A673 (cell line): ENCODE data around the gene SOX11. TPM values are rescaled to one million over a fixed set of nuclear protein-coding genes. Genes with fewer than 3 reads are reported as not detected.

ENCODE experiments used
- BruUV-seq: library from RNA; stranded (reverse); fragments of 400-500 nt; replicated peaks from 2 replicates; lab custom pipeline; 2021; lab: Mats Ljungman, UMichigan
- CTCF ChIA-PET: fragments of 300-600 bp; sonication (Branson Sonifier 250); formaldehyde crosslinking; loops from one replicate; lab custom pipeline; 2022; ENCODE audit warnings: antibody characterized with exemption; lab: Charles Lee
- POLR2A ChIA-PET: fragments of 300-600 bp; sonication (Branson Sonifier 250); formaldehyde crosslinking; loops from one replicate; lab custom pipeline; 2022; ENCODE audit warnings: antibody characterized with exemption; ENCODE audit not compliant: low non-redundant PET; lab: Charles Lee
- DNase-seq: peaks from one replicate; pipeline ENCODE4 v3.0.0-alpha.2; 2015; ENCODE audit warnings: low spot score
- H3K27ac ChIP-seq: fragments of 200-600 bp; sonication (generic); 2 replicates; pipeline ENCODE4 v1.5.1; 2016; ENCODE audit warnings: mixed run types, low read depth, mild to moderate bottlenecking, mixed read lengths, antibody characterized with exemption, low read length; ENCODE audit not compliant: poor library complexity, severe bottlenecking
- H3K27me3 ChIP-seq: fragments of 200-600 bp; sonication (generic); replicated peaks from 2 replicates; pipeline ENCODE4 v1.6.1; 2017; ENCODE audit warnings: mixed run types, low read depth, mild to moderate bottlenecking, mixed read lengths, antibody characterized with exemption, low read length; ENCODE audit not compliant: insufficient read depth, poor library complexity
- H3K36me3 ChIP-seq: fragments of 200-600 bp; sonication (generic); 2 replicates; pipeline ENCODE4 v1.6.1; 2016; ENCODE audit warnings: mixed run types, mild to moderate bottlenecking, mixed read lengths, antibody characterized with exemption, low read length; ENCODE audit not compliant: insufficient read depth, poor library complexity, severe bottlenecking
- H3K4me1 ChIP-seq: fragments of 200-600 bp; sonication (generic); 2 replicates; pipeline ENCODE4 v1.6.1; 2017; ENCODE audit warnings: mixed run types, mild to moderate bottlenecking, mixed read lengths, antibody characterized with exemption, low read length; ENCODE audit not compliant: insufficient read depth, poor library complexity, severe bottlenecking
- H3K4me3 ChIP-seq: fragments of 200-600 bp; sonication (generic); 2 replicates; pipeline ENCODE4 v1.5.1; 2016; ENCODE audit warnings: low read depth, mixed run types, mild to moderate bottlenecking, mixed read lengths, low read length; ENCODE audit not compliant: poor library complexity, severe bottlenecking
- H3K9me3 ChIP-seq: fragments of 200-600 bp; sonication (generic); 2 replicates; pipeline ENCODE4 v1.6.1; 2016; ENCODE audit warnings: mixed run types, low read depth, mild to moderate bottlenecking, mixed read lengths, antibody characterized with exemption, low read length; ENCODE audit not compliant: poor library complexity, severe bottlenecking
- CTCF ChIP-seq: fragments of 300-800, 200-600 bp; sonication (generic); conservative IDR thresholded peaks from 2 replicates; pipeline ENCODE4 v1.5.1; 2017; ENCODE audit warnings: low read depth, mild to moderate bottlenecking, antibody characterized with exemption, low read length, moderate library complexity, mixed read lengths
- EZH2 ChIP-seq: fragments of 200-600 bp; sonication (generic); IDR thresholded peaks from 2 replicates; pipeline ENCODE4 v1.6.1; 2017; ENCODE audit warnings: borderline replicate concordance, low read depth, mild to moderate bottlenecking, mixed read lengths, antibody characterized with exemption, low read length; ENCODE audit not compliant: poor library complexity, severe bottlenecking
- intact Hi-C: fragments of 100-400 bp; cut with micrococcal nuclease; formaldehyde crosslinking; loops from one replicate; pipeline ENCODE4 v1.10.0; 2022; ENCODE audit not compliant: unreplicated experiment
- total RNA-seq: library from RNA; stranded (reverse); gene quantifications from 2 replicates; pipeline ENCODE4 v1.2.3, GENCODE V29; 2021

SOX11 gene
- total RNA-seq, 1 experiment from 2014 or later: 73.9 TPM

DNA sequence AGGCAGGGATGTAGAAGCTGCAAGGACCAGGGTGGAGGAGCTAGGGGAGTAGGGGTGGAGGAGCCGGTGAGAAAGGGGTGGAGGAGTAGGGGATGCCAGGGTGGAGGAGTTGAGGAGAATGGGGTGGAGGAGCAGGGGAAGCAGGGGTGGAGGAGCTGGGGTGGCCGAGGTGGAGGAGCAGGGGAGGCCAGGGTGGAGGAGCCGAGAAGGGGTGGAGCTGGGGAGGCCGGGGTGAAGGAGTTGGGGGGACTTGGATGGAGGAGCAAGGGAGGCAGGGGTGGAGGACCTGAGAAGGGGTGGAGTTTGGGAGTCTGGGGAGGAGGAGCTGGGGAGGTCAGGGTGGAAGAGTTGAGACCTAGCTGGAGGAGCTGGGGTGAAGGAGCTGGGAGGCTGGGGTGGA, 13.3 kb downstream of the SOX11 start:
- TF ChIP-seq EZH2 (no peak), CTCF (no peak)
- CTCF ChIA-PET: no interaction called here
- DNase-seq: no peak
- peaks cover 15% of the 10 kb centered on the region for H3K36me3 ChIP-seq
- POLR2A ChIA-PET: interaction anchor here (0.7 kb wide), 1 partner anchor 10 kb away, joined by 4 read pairs; no protein-coding TSS in a partner anchor
- no peaks in the 10 kb centered on the region for H3K9me3 ChIP-seq
- H3K4me3 ChIP-seq: no peak overlapping the region
- H3K27me3 ChIP-seq: no peaks in the 10 kb centered on the region
- no TSS peak for BruUV-seq
- no peaks in the 10 kb centered on the region for H3K4me1 ChIP-seq
- intact Hi-C loops: no loop called here
- no peak overlapping the region for H3K27ac ChIP-seq

DNA sequence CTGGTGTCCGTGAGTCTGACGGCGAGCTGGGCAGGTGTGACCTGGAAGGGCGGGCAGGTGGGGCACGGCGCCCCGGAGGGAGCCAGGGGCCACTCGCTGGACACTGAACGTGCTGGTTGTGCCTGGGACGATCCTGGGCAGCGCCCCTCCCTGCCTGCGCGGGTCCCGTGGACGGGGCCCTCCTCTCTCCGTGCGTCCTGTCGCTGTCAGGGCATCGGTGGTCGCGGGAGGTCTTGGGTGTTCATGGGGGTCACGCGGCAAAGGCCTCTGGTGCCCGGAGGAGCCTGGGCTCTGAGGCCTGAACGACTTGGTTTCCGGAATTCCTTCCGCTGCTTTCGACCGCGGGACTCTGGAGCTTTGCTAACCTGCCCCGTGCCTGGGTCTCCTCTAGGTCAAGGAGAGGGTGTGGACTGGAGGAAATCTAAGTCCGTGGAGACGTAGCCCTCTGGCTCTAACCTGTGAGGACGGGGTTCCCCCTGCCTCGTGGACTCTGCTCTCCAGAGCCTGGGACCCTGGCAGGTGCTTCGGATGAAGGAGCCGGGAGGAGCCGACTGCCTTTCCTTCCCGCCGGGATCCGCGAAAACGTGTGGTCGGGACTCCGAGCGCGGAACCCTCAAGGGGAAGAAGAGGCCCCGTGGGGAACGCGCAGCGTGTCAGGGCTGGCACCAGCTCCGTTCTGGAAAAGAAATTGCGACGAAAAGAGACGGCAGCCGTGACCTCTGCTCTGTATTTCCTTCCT, 14.7 kb downstream of the SOX11 start:
- no peak for DNase-seq
- intact Hi-C loops: no loop called here
- ChIA-PET CTCF (no interaction called here), POLR2A (interaction anchor here (0.6 kb wide), 1 partner anchor 335 kb away, joined by 9 read pairs; no protein-coding TSS in a partner anchor)
- TF ChIP-seq CTCF (no peak), EZH2 (no peak)
- no peaks in the 10 kb centered on the region for H3K4me1 ChIP-seq
- no peak overlapping the region for H3K27ac ChIP-seq
- no peak overlapping the region for H3K4me3 ChIP-seq
- peaks cover 11% of the 10 kb centered on the region for H3K36me3 ChIP-seq
- no peaks in the 10 kb centered on the region for H3K9me3 ChIP-seq
- no TSS peak for BruUV-seq
- H3K27me3 ChIP-seq: no peaks in the 10 kb centered on the region

- Histone ChIP-seq H3K27me3 (no peaks in the 10 kb centered on the region), H3K4me3 (no peak overlapping the region), H3K9me3 (no peaks in the 10 kb centered on the region), H3K36me3 (no peaks in the 10 kb centered on the region), H3K27ac (no peak overlapping the region), H3K4me1 (no peaks in the 10 kb centered on the region)
- DNase-seq: no peak
- BruUV-seq: no TSS peak
- POLR2A ChIA-PET: no interaction called here
- CTCF ChIA-PET: no interaction called here
- no peak for TF ChIP-seq CTCF
- TF ChIP-seq EZH2: no peak
- intact Hi-C loops: no loop called here
Measured at GRCh38 chr2:5710615-5711014, 18.4 kb downstream of the SOX11 start.
